ENCODE measurements around the gene STIP1. TPM values are rescaled to one million over a fixed set of nuclear protein-coding genes. Genes with fewer than 3 reads are reported as not detected.

Gene STIP1
- total RNA-seq, 1 donor from 2014 or later = 159 TPM

DNA sequence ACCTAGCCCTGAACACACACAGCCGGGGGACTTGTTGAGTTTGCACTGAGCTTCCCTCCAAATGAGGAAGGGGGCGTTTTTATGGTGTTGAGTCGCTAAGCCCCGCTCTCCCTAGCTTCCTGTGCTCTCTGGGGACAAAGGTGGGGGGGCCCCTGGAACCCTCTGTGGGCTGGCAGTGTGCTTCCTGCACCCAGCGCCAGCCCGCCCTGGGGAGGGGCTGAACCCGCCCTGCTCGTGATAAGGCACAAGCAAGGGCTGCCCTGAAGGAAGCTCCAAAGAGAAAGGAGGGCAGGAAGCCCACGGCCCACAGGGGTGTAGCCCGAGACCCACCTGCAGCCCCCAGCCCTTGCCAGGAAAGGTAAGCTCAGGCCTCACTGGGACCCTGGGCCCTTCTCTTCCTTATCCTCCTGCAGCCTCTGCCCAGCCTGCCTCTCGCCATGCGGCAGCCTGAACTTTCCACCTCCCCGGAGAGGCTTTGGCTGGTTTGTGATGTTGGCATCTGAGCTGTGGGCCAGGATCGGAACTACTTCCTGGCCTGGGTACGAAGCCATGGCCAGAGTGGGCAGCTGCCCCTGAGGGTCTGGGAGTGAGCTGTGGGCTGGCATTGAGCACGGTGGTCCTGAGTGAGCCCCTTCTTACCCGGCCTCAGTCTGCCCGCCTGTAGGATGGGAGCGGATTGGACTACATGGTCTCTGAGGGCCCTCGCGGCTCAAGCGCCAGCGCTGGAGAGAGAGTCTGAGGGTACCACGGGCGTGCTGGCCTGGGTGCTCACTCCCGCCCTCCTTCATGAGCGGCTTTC, 20.7 kb downstream of the STIP1 start, which contains the start of gene FERMT3:
Gene FERMT3, plus strand, starts transcription at position 265 of the 799 bp plus-strand sequence. CDS start 644 bp downstream, outside the sequence.
- ATAC-seq (ENCODE audit: low read depth) (peak; percentile 56), DNase-seq (peak; percentile 49)
- peaks cover 60% of the 10 kb centered on the region for H3K36me3 Mint-ChIP-seq (ENCODE audit: low read depth)
- ChIA-PET CTCF (interaction anchor here (0.9 to 6.1 kb wide), 12 partner anchors 9 to 242 kb away, joined by 3 to 147 read pairs (median 9); partner anchors contain the start of genes CATSPERZ, ESRRA, NUDT22 and PPP1R14B), POLR2A (interaction anchor here (0.6 to 9.3 kb wide), 25 partner anchors 10 to 1433 kb away, joined by 3 to 191 read pairs (median 6); partner anchors contain the start of genes BAD, CATSPERZ, CCDC88B and DNAJC4)
- no peak for TF ChIP-seq CTCF (IDR thresholded peaks at IDR 0.05)
- peak within 1 kb of the TSS; percentile 90 for H3K4me3 Mint-ChIP-seq
- peak within 1 kb of the TSS; percentile 92 for H3K27ac Mint-ChIP-seq
- intact Hi-C loops (cut with micrococcal nuclease) = loop anchor here (1.0 to 2.0 kb wide), 4 partner anchors 20 to 35 kb away; partner anchors contain the start of genes DNAJC4, FKBP2, NUDT22 and STIP1
- H3K4me1 Mint-ChIP-seq = peaks cover 48% of the 10 kb centered on the region
- no peaks in the 10 kb centered on the region for H3K9me3 Mint-ChIP-seq
- no peaks in the 10 kb centered on the region for H3K27me3 Mint-ChIP-seq

- ChIA-PET CTCF (interaction anchor here (1.0 to 6.1 kb wide), 12 partner anchors 9 to 242 kb away, joined by 3 to 147 read pairs (median 8); partner anchors contain the start of genes CATSPERZ, ESRRA, NUDT22 and PPP1R14B), POLR2A (interaction anchor here (0.6 to 9.3 kb wide), 18 partner anchors 9 to 928 kb away, joined by 3 to 191 read pairs (median 12); partner anchors contain the start of genes BAD, CATSPERZ, CCDC88B and DNAJC4)
- no peak for TF ChIP-seq CTCF (IDR thresholded peaks at IDR 0.05)
- peak overlapping the region; percentile 90 for H3K4me3 Mint-ChIP-seq
- DNase-seq = peak; percentile 61
- peaks cover 56% of the 10 kb centered on the region for H3K4me1 Mint-ChIP-seq
- peak; percentile 72 for ATAC-seq (ENCODE audit: low read depth)
- peak overlapping the region; percentile 92 for H3K27ac Mint-ChIP-seq
- H3K36me3 Mint-ChIP-seq (ENCODE audit: low read depth) = peaks cover 61% of the 10 kb centered on the region
- no peaks in the 10 kb centered on the region for H3K27me3 Mint-ChIP-seq
- intact Hi-C loops (cut with micrococcal nuclease) = loop anchor here (1.0 to 2.0 kb wide), 4 partner anchors 19 to 34 kb away; partner anchors contain the start of genes DNAJC4, FKBP2, NUDT22 and STIP1
- no peaks in the 10 kb centered on the region for H3K9me3 Mint-ChIP-seq
Observed at GRCh38 chr11:64207256-64208085, 21.5 kb downstream of the STIP1 start.

GRCh38 chr11:64208086-64208795, 22.3 kb downstream of the STIP1 start:
- ATAC-seq (ENCODE audit: low read depth) = no peak
- H3K4me1 Mint-ChIP-seq = peaks cover 60% of the 10 kb centered on the region
- peak overlapping the region; percentile 90 for H3K4me3 Mint-ChIP-seq
- TF ChIP-seq CTCF (IDR thresholded peaks at IDR 0.05) = no peak
- no peaks in the 10 kb centered on the region for H3K9me3 Mint-ChIP-seq
- H3K27me3 Mint-ChIP-seq = no peaks in the 10 kb centered on the region
- no peak for DNase-seq
- intact Hi-C loops (cut with micrococcal nuclease) = no loop called here
- H3K27ac Mint-ChIP-seq = peak overlapping the region; percentile 92
- ChIA-PET CTCF (interaction anchor here (1.0 to 6.1 kb wide), 8 partner anchors 17 to 95 kb away, joined by 3 to 147 read pairs (median 9); partner anchors contain the start of genes CATSPERZ, ESRRA, NUDT22 and PPP1R14B), POLR2A (interaction anchor here (0.6 to 9.3 kb wide), 13 partner anchors 9 to 176 kb away, joined by 3 to 191 read pairs (median 27); partner anchors contain the start of genes BAD, CATSPERZ, DNAJC4 and ESRRA)
- H3K36me3 Mint-ChIP-seq (ENCODE audit: low read depth) = peaks cover 56% of the 10 kb centered on the region

DNA sequence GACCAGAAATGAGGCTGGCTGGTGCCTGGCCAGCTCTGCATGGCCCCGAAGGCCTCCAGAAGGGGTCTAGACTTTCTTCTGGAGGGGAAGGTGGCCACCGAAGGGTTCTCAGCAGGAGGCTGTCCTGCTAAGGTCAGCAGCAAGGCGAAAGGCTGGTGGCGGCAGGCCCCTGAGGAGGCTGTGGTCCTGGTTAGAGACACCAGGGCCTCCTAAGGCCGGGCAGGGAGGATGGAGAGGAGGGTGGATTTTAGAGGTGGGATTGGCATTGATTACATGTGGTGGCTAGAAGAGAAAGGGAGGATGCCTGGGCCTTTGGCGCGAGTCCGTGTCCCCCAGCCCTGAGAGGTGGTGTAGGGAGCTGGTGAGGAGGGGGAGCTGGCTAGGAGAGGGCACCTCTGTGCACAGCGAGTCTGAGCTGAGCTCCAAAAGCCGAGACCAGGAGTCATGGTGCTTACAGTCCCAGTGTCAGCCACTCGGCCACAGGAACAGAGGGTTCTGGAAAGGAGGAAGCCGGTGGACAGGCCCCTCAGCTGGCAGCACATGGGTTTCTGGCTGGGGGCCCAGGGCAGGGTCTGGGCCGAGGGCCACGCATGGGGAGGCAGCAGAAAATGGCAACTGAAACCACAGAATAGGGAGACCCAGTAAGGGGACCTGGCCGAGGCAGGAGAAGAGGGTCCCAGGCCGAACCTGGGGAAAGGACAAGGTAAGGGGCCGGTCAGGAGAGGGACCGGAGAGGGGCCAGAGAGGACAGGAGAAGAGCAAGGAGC, 23.0 kb downstream of the STIP1 start:
- peak overlapping the region; percentile 70 for H3K27ac Mint-ChIP-seq
- peaks cover 53% of the 10 kb centered on the region for H3K36me3 Mint-ChIP-seq (ENCODE audit: low read depth)
- ATAC-seq (ENCODE audit: low read depth) = no peak
- POLR2A ChIA-PET = interaction anchor here (2.9 to 9.3 kb wide), 5 partner anchors 19 to 95 kb away, joined by 12 to 191 read pairs (median 81); partner anchors contain the start of genes CATSPERZ, DNAJC4, ESRRA and FKBP2
- no peaks in the 10 kb centered on the region for H3K9me3 Mint-ChIP-seq
- intact Hi-C loops (cut with micrococcal nuclease) = no loop called here
- no peaks in the 10 kb centered on the region for H3K27me3 Mint-ChIP-seq
- CTCF ChIA-PET = interaction anchor here (5.3 kb wide), 1 partner anchor 16 kb away, joined by 34 read pairs; the partner anchor contains the start of genes NUDT22 and TRPT1
- TF ChIP-seq CTCF (IDR thresholded peaks at IDR 0.05) = no peak
- H3K4me1 Mint-ChIP-seq = peaks cover 64% of the 10 kb centered on the region
- no peak for DNase-seq
- peak overlapping the region; percentile 67 for H3K4me3 Mint-ChIP-seq
